Bronchial epithelial cell (primary cell): ENCODE data around the gene HOXB5. TPM values are rescaled to one million over a fixed set of nuclear protein-coding genes. Genes with fewer than 3 reads are reported as not detected.

Experiments used
- DNase-seq: peaks from one replicate; pipeline ENCODE4 v3.0.0-alpha.2; 2010; ENCODE audit warnings: low read depth
- FAIRE-seq: peaks from 2 replicates; lab custom pipeline; 2011; peaks lifted over from hg19 to GRCh38; lab: Jason Lieb, UNC
- H3K27me3 ChIP-seq: 2 replicates; pipeline ENCODE4 v1.5.1; 2011; ENCODE audit warnings: low read length; ENCODE audit not compliant: control insufficient read depth, insufficient read depth
- H3K36me3 ChIP-seq: 2 replicates; pipeline ENCODE4 v1.5.1; 2011; ENCODE audit warnings: low read length; ENCODE audit not compliant: control insufficient read depth, insufficient read depth
- H3K4me3 ChIP-seq: 2 replicates; pipeline ENCODE4 v1.5.1; 2011; ENCODE audit warnings: mild to moderate bottlenecking, low read depth, low read length, control low read depth
- CTCF ChIP-seq: IDR thresholded peaks from 2 replicates; pipeline ENCODE4 v1.5.1; 2011; ENCODE audit warnings: mild to moderate bottlenecking, moderate library complexity, low read length, control low read depth, inconsistent platforms; ENCODE audit not compliant: insufficient read depth, severe bottlenecking
- total RNA-seq: library from RNA; depleted of rRNA; stranded (reverse); fragments of >200 nt; gene quantifications from 2 replicates; pipeline ENCODE4 v1.2.1, GENCODE V29; 2014

The HOXB5 gene
- total RNA-seq, 1 donor from 2014 or later, result not detected

- peaks cover 82% of the 10 kb centered on the region for H3K27me3 ChIP-seq
- no peaks in the 10 kb centered on the region for H3K36me3 ChIP-seq
- no peak overlapping the region for H3K4me3 ChIP-seq
- FAIRE-seq (no peak), DNase-seq (no peak)
- no peak for TF ChIP-seq CTCF
Measured at GRCh38 chr17:48559840-48560817, 33.5 kb downstream of the HOXB5 start.

DNA sequence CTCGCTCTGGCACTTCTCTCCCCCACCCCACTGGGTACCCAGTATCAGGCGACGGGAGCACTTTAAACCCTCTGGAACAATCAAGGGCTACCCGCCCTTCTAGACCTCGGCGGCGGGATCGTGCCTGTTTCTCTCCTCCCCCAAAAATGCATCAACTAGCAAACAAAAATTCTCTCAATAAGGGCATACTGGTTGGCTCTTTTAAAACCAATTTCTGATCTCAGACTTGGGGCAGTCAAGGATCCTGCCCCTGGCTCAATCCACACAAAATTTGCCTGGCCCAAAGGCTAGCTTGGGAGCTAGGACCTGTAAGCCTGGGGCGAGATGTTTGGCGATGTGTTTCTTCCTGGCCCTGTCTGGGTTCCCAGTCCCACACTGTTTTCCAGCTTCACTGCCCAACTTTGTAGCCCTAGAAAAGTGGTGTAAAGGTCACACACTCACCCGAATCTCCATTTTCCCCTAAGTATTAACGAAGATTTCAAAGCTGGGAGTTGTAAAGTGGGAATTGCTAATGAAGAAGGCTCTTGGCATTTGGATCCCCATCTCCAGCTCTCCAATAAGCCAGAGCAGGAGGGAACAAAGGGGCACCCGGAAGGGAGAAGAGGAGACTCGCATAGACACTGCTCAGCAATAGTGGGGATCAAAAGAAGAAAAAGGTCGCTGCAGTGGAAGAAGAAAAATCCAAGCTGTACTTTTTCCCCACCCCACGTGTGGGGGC is 34.3 kb downstream of the HOXB5 start:
- Histone ChIP-seq H3K27me3 (peaks cover 82% of the 10 kb centered on the region), H3K36me3 (no peaks in the 10 kb centered on the region), H3K4me3 (no peak overlapping the region)
- DNase-seq, result no peak
- no peak for TF ChIP-seq CTCF
- no peak for FAIRE-seq

- no peak for TF ChIP-seq CTCF
- no peak overlapping the region for H3K4me3 ChIP-seq
- no peak for DNase-seq
- H3K27me3 ChIP-seq, result peaks cover 84% of the 10 kb centered on the region
- no peak for FAIRE-seq
- H3K36me3 ChIP-seq, result no peaks in the 10 kb centered on the region
Measured at GRCh38 chr17:48558831-48559121, 34.8 kb downstream of the HOXB5 start.

DNA sequence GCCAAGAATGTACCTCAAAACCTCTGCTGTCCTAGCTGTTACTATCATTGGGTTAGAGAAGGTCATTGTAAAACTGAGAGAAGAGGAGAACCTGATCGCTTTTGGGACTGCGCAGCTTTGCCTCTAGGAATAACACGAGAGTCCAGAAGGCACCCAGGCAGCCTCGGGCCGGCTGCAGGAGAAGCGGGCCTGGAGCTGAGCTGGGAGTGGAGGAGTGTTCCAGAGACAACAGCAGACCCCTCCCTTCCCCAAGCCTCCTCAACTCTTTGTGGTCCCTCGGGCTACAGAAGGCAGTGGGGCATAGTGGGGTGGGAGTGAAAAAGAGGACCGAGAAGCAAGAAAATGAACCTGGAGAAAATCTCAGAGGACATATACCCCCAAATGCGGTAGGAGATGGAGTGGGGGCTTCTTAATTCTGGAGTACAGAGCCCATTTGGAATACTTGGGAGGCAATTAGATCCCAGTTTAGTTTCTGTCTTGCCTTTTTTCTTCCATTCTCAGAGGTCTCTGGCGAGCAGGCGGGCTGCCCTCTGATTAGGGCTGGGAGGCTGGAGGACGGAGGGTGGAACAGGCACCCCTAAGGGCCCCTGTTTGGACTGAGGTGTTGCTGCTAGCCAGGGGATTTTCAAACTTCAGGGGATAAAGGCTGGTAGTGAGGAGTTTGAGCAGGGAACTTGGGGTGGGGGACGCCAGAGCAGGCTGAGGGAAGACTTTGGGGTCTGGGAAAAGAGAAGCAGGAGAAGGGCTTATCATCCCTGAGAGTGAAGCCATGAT is 35.3 kb downstream of the HOXB5 start:
- DNase-seq (no peak), FAIRE-seq (no peak)
- Histone ChIP-seq H3K4me3 (no peak overlapping the region), H3K36me3 (no peaks in the 10 kb centered on the region), H3K27me3 (peaks cover 82% of the 10 kb centered on the region)
- TF ChIP-seq CTCF, result no peak

DNA sequence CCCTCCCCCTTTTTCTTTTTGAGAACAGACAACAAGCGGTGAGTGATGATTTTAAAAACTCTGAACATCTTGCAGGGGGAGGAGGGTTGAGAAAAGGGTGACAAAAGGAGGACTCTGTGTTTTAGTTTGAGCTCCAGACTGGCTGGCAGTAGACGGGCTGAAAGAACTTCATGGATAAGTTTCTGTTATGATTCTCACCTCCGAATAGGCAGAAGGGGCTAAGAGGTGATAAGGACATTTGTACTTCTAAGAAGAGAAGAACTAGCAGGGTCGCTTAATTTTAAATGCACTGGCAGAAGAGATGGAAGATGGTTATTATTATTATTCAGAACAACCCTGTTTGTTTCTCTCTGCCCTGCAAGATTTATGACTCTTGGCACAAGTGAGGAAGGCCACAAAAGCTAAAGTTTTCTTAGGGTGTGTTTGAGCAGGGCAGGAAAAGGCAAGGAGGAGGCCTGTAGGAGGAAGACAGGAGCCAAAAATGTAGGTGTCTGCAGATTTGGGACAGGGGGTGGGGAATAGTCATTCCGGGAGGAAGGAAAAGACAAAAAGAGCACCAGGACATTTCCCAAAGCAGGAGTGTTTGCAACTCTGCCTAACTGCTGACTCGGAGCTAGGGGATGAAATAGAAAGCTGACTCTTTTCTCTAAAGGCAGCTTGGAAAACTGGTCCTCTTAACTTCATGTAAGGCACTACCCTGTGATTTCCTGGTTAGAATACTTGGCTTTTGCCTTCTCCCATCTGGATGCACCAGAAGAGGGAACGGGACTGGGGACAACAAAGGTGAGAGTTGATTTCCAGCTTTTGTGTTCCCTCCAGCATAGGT is 36.8 kb downstream of the HOXB5 start:
- no peak for FAIRE-seq
- Histone ChIP-seq H3K4me3 (no peak overlapping the region), H3K36me3 (no peaks in the 10 kb centered on the region), H3K27me3 (peaks cover 78% of the 10 kb centered on the region)
- no peak for DNase-seq
- no peak for TF ChIP-seq CTCF
